Measurements from ENCODE around the gene ABCG4.

- no peak for TF ChIP-seq CTCF (IDR thresholded peaks at IDR 0.05)
- TF ChIP-seq POLR2AphosphoS5 (IDR thresholded peaks at IDR 0.05), result no peak
These were observed 40.6 kb upstream of the ABCG4 start for GRCh38 chr11:119108146-119108856.
